Epidermal melanocyte (primary cell): ENCODE data around the gene BTN2A1.
"Not testable (repeated sequence)": the region's sequence is repeated elsewhere in the genome, so short reads cannot be mapped to it uniquely, and the experiment has no call there.

ENCODE experiments used
- DNase-seq: peaks from one replicate; pipeline ENCODE4 v3.0.0; 2011; ENCODE audit warnings: low spot score; ENCODE audit not compliant: insufficient read length

Gene BTN2A1

GRCh38 chr6:26432627-26433201 lies 25.0 kb upstream of the BTN2A1 start:
- DNase-seq, result no peak

DNA sequence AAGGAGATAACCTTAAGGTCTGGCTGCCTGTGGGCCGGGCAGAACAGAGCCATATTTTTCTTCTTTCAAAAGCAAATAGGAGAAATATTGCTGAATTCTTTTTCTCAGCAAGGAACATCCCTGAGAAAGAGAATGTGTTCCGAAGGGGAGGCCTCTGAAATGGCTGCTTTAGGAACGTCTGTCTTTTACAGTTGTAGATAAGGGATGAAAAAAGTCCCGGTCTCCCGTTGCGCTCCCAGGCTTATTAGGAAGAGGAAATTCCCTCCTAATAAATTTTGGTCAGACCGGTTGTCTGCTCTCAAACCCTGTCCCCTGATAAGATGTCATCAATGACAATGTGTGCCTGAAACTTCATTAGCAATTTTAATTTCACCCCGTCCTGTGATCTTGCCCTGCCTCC lies 24.1 kb upstream of the BTN2A1 start:
- not testable (repeated sequence) for DNase-seq

- DNase-seq, result no peak
Measured at GRCh38 chr6:26436018-26436417, 21.7 kb upstream of the BTN2A1 start.

DNA sequence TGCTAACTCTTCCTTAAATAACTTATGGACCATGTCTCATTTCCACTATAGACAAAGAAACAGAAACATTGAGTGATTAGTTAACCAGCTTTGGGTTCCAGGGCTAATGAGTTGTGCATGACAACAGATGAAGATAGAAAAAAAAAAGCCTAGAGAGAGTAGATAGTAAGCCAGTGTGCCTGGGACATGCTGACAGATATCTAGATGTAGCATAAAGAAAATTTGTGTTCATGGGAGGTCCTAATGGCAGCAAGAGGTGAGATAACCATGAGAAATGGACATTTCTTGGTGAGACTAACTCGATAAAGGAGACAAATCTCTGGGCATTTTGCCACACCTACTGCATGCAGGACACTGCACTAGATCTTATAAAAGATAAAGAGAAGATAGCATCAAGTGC lies 20.2 kb upstream of the BTN2A1 start:
- no peak for DNase-seq

- DNase-seq, result no peak
Measured at GRCh38 chr6:26438000-26438399, 19.8 kb upstream of the BTN2A1 start.

- DNase-seq, result no peak
Measured at GRCh38 chr6:26439151-26440125, 18.3 kb upstream of the BTN2A1 start.

- DNase-seq, result no peak
Measured at GRCh38 chr6:26440977-26441358, 16.8 kb upstream of the BTN2A1 start.

DNA sequence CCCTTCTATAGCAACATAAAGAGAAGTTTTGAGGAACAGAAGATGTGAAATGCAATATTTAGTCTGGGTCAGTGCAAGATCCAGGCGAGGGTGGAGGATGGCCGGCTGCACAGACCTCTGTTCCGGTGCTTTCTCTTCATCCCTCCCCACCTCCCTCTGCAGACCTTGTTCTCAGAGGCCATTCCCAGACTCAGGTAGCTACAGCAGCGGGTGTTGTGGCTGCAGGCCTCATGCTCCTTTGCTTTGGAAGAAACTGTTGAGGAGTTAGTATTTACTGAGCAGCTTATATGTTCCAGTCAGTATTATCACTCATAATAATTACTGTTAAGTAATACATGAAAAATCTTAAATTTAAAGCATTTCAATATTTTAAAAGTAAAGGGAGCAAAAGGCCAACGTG lies 15.8 kb upstream of the BTN2A1 start:
- no peak for DNase-seq

- DNase-seq, result no peak
Measured at GRCh38 chr6:26445934-26446667, 11.7 kb upstream of the BTN2A1 start.

GRCh38 chr6:26447257-26447656 lies 10.5 kb upstream of the BTN2A1 start:
- DNase-seq, result no peak

DNA sequence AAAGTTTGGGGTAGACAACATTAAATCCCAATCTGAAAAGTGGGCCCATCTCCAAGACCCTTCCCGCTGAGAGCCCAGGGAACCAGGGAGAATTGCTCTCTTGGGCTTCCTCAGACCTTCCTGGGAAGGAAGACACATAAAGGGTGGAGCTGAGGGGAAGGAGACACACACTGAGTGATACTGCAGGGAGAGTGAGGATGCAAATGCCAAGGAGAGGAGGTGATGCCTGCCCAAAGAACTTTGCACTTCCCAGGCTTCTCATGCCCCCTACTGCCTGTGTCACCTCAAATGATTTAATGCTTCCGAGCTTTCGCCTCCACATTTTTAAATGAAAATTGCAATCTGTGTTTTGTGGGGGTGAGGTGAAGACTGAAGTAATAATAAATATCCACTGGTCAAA lies 7.5 kb upstream of the BTN2A1 start:
- DNase-seq, result no peak

DNA sequence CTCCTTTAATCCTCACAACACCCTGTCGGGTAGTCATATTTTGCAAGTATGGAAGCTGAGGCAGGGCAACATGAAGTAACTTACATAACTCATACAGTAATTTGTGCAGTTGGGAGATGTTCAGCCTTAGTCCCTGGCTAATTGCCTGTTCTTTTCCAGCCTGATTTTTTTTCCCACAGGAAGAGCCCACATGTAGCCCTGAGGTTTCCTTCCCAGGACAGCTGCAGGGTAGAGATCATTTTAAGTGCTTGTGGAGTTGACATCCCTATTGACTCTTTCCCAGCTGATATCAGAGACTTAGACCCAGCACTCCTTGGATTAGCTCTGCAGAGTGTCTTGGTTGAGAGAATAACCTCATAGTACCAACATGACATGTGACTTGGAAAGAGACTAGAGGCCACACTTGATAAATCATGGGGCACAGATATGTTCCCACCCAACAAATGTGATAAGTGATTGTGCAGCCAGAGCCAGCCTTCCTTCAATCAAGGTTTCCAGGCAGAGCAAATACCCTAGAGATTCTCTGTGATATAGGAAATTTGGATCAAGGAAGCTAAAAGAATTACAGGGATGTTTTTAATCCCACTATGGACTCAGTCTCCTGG lies 5.0 kb upstream of the BTN2A1 start:
- DNase-seq, result no peak

- DNase-seq, result no peak
Measured at GRCh38 chr6:26454631-26455030, 3.1 kb upstream of the BTN2A1 start.

- no peak for DNase-seq
Measured at GRCh38 chr6:26455357-26455970, 2.3 kb upstream of the BTN2A1 start.

DNA sequence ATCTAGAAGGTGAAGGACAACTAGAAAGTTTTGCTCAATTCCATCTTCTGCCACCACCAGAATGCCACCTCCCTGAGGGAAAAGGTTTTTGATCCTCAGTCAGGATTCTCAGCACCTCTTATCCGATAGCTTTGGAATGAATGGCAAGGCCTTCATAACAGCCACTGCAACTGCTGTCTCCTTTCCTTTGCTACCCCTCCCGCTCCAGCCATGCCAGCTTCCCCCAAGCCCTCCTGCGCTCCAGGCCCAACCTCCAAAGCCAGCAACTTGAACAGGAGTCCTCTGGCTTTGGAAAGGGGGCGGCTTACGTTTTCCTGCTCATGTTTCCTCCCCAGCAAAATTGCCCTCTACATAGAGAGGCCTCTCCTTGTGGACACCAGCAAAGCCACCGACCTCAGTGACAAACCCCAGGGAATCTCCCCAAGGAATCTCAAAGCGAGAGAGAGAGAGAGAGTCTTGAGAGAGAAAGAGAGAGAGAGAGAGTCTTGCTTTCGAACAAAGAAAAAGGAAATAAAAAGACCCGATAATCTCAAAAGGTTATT lies 420 bp upstream of the BTN2A1 start:
- DNase-seq, result no peak

DNA sequence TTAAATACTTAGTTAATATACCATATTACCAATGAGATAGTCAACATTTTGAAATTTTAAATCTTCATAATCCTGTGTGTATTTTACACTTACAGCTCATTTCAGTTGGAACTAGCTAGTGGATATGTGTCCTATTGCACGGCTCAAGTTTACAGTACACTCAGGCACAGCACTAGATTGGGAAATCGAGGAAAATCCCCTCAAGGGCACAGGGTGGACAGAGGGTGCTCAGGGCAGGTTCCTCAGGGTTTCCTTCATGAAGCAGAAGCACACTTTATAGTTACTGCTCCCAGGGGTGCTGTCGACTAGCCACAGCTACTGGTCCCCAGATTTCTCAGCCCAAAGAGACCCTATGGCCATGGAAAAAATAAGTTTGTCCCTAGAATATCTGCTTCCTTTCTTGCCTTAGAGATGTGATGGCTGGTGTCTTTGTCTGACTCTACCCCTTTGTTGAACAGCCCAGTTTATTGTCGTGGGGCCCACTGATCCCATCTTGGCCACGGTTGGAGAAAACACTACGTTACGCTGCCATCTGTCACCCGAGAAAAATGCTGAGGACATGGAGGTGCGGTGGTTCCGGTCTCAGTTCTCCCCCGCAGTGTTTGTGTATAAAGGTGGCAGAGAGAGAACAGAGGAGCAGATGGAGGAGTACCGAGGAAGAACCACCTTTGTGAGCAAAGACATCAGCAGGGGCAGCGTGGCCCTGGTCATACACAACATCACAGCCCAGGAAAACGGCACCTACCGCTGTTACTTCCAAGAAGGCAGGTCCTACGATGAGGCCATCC lies 1.5 kb downstream of the BTN2A1 start:
- no peak for DNase-seq

GRCh38 chr6:26461353-26461752 lies 3.6 kb downstream of the BTN2A1 start:
- DNase-seq, result not testable (repeated sequence)

DNA sequence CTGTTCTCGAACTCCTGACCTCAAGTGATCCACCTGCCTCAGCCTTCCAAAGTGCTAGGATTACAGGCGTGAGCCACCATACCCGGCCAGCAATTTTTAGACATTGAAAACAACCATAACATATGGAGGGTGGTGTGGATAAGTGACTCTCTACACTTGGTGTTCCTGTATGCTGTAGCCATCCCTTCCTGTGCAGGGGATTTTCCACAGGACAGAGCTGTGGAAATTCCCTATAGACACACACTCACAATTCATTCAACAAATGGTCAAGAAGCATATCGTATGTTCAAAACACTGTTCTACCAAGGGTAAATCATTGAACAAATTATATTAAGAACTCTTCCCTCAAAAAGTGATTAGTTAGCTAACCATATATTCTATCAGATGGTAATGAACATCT lies 6.3 kb downstream of the BTN2A1 start:
- no peak for DNase-seq

DNA sequence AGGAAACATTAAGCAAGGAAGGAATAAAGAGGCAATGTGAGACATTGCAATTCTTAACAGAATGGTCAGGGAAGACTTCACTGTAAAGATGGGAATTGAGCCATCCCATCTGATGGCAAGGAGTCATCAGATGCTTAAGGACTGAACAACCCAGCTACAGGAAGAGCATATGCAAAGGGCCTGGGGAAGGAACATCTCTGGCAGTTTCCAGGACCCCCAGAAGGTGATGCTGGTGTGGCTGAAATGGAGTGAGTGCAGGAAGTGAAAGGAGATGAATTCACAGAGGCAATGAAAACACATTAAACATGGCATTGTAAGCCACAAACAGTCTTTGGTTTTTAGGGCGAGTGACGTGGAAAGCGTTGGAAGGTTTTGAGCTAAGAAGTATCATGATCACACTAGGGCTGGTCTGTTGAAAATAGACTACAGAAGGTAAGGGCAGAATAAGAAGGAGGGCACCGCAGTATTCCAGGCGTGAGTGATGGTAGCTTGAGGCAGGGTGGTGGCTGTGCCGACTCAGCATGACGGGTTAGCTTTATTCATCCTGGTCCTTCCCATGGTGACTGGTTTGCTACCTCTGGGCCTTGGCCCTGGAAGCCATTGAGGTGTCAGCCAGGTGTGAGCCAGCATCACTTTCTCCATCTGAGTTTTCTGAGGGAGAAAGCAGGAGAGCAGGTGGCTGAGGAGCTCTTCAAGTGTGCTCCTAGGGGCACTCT lies 6.8 kb downstream of the BTN2A1 start:
- DNase-seq, result no peak

- no peak for DNase-seq
Measured at GRCh38 chr6:26465776-26466175, 8.0 kb downstream of the BTN2A1 start.
